Raji (cell line): ENCODE measurements around the gene MATN1.

Experiments
- POLR2A ChIP-seq: IDR thresholded peaks from 2 replicates; pipeline ENCODE4 v1.6.1; 2011; ENCODE audit warnings: low read depth, low read length, control low read depth; ENCODE audit not compliant: insufficient read depth

The MATN1 gene

GRCh38 chr1:30708361-30708728, 15.0 kb downstream of the MATN1 start:
- TF ChIP-seq POLR2A, result no peak

DNA sequence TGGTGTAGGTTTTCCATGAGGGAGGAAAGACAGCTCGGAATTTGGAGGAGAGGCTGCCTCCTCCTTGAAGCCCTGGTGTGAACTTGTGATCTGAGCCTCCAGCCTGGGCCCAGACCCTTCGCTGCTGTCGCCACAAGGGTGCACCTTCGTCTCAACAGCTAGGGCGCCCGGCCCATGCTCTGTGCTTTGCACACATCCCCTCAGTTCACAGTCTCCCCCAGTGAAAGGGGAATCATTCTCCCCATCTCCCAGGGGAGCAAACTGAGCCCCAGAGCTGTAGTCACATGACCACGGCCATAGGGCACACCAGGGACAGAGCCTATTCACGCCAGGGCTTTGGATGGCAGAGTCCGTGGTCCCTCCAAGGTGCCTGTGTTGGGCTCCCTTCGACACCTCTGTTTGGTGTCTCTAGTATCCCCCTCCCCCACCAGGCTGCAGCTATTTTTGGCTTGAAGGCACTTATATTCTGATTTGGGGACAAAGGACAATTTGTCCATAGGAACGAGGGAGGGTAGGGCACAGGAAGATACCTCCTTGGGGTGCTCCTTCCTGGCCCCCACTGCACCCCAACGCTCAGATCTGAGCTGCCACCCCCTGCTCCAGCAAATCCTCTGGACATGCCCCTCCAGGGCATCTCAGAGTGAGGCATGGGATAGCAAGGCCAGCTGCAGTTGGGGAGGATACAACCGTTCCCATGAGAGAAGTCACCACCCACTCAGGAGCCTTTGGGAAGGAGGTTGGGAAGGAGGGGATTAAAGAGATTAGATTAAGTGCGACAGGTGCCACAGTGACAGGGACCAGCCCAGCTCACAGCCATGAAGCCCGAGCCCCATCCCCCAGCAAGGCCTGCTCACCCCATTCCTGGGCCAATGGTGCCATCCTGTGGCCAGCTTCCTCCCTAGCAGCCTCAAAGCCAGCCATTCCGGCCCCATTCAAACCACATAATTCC, 15.7 kb downstream of the MATN1 start:
- no peak for TF ChIP-seq POLR2A

DNA sequence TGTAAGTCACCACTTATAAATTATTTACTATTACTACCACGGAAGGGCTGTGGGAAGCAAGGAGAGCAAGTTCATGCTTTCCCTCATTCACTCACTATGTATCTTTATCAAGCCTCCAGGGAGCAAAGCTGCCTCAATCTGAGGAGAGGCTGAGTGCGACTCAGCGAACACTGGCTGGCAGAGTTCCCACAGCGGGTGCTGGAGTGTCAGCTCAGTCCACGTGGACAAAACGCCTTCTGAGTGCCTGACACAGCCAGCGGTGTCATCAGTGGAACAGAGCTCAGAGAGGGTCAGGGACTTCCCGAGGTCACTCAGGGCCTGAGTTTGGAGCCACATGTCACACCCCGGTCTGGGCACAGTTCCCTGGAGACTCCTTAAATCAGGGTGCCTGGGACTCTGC, 16.9 kb downstream of the MATN1 start:
- no peak for TF ChIP-seq POLR2A

DNA sequence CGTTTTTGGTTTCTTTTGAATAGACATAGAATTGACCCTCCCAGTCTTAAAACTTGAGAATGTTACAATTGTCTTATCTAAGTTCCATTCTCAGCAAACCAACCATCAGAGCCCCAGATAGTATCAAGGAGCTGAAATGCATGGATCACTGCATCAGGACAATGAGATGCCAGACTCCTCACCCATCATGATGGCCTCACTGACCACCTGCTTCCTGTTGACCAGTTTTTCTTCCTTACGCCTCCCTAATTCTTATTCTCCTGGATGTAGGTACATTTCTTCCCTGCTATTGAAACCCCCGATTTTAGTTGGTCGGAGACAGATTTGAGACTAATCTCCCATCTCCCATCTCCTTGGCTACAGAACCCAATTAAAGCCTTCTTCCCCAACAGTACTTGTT, 17.7 kb downstream of the MATN1 start:
- TF ChIP-seq POLR2A, result no peak

- TF ChIP-seq POLR2A, result no peak
Measured at GRCh38 chr1:30704765-30705509, 18.4 kb downstream of the MATN1 start.

DNA sequence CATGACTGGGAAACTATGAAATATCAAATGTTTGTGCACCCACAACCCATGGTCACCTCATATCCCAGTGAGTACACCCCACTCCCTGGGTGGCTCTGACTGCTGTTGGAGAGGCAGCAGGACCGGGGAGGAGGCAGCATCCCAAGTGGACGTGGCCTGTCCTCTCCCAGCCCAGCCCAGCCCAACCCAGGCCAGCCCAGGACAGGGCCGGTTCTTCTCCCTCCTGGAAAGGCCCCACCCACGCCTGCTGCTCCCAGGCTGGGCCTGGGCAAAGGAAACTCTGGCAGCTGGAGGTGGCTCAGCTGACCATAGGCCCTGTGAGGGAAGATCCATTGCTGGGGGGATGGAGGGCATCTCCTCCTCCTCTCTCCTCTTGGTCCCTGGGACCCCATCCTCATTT, 19.1 kb downstream of the MATN1 start:
- no peak for TF ChIP-seq POLR2A

DNA sequence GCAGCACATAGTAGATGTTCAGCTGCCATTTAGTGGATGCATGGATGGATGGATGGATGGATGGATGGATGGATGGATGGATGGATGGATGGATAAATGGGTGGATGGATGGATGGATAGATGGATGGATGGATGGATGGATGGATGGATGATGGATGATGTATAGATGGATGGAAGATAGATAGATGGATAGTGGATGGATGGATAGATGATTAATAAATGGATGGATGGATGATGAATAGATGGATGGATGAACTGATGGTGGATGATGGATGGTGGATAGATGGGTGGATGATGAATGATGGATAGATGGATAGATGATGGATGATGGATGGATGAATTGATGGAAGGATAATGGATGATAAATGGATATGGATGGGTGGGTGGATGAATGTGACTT, 20.6 kb downstream of the MATN1 start:
- no peak for TF ChIP-seq POLR2A

GRCh38 chr1:30701258-30701633, 22.1 kb downstream of the MATN1 start:
- TF ChIP-seq POLR2A, result no peak

DNA sequence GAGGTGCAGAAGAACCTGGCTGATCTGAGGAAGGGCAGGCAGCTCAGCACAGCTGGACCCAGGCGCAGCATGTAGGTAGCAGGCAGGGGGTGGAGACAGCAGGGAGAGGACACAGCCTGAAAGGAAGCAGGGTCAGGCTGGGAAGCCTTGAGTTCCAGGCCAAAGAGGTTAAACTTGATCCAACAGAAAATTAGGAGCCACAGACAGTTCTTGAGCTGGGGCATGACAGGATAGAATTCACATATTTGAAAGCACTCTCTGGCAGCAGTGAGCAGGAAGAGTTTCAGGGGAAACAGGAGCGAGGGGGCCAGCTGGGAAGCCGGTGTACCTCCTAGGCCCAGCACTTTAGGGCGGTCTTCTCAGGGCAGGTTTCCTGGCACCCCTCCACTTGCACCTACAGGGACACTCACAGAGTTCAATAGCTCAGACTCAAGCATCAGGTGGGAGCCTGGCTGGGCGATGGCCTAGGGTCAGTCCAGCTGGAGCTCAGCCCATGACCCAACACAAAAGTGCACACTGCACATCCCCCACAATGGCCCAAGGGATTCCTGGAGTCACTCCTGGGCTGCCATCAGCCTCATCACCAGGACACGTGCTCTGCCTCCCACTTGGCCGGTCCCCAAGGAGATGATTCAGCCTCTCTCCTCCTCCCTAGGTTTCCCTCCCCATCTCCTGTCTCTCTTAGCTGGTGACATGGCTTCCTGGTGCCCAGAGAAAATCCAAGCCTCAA, 22.7 kb downstream of the MATN1 start:
- no peak for TF ChIP-seq POLR2A

GRCh38 chr1:30699762-30700161, 23.6 kb downstream of the MATN1 start:
- no peak for TF ChIP-seq POLR2A

GRCh38 chr1:30698401-30698981, 24.9 kb downstream of the MATN1 start:
- TF ChIP-seq POLR2A, result no peak

DNA sequence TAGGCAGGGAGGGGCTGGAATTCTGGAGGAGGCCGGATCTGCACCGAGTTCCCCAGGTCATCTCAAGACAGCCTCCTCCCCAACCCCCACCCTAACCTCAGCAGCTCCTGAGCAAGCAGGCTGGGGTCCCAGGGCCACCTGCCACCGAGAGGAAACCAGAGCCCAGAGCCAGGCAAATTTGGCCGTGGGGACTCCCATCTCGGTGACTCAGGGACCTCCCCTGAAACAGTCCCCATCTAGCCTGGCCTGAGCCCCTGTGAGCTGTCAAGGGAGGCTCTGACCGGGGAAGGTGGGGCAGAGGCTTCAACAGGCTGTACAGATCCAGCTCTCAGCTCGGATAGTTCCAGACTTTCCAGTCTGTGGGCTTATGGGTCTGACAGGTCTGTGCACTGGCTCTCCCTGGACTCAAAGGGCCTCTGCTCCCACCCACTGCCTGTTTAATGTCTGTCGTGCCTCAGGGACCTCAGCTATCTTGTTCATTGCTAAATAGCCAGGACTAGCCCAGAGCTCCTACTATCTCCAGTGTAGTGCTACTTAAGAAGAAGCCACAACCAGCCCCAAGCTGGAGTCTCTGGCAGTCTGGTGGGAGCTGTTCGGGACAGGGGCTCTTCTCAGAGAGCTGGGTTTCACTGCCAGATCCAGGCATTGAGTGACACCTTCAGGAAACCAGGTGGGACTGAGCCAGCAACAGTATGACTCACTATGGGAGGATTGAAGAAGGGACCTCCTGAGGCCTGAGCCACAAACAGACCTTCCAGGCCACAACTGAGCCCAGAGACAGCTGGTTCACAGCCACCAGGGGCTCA, 25.6 kb downstream of the MATN1 start:
- TF ChIP-seq POLR2A, result no peak

GRCh38 chr1:30696831-30697230, 26.6 kb downstream of the MATN1 start:
- TF ChIP-seq POLR2A, result no peak

- no peak for TF ChIP-seq POLR2A
Measured at GRCh38 chr1:30695439-30695841, 27.9 kb downstream of the MATN1 start.
